Testis (tissue), 3 donors: ENCODE results near the gene N4BP3. TPM values are rescaled to one million over a fixed set of nuclear protein-coding genes. Genes with fewer than 3 reads are reported as not detected.

Source experiments
- DNase-seq: peaks from one replicate; pipeline ENCODE4 v3.0.0-alpha.2; 2019
- H3K27ac ChIP-seq, 2 donors: fragments of 200-600 bp; sonication (generic); one replicate each; pipeline ENCODE4 v1.5.1; 2019
- H3K27me3 ChIP-seq: fragments of 200-600 bp; sonication (generic); one replicate; pipeline ENCODE4 v1.5.1; 2019
- H3K36me3 ChIP-seq: fragments of 200-600 bp; sonication (generic); one replicate; pipeline ENCODE4 v1.5.1; 2017; ENCODE audit warnings: low read depth; ENCODE audit errors: missing control alignments
- H3K4me1 ChIP-seq: fragments of 200-600 bp; sonication (generic); one replicate; pipeline ENCODE4 v1.5.1; 2019
- H3K4me3 ChIP-seq, 2 donors: fragments of 200-600 bp; sonication (generic); one replicate each; pipeline ENCODE4 v1.5.1; 2017 to 2019
- H3K9me3 ChIP-seq: fragments of 200-600 bp; sonication (generic); one replicate; pipeline ENCODE4 v1.5.1; 2017
- CTCF ChIP-seq, 3 experiments: fragments of 450-650 bp in 2 of 3; fragments of 200-600 bp in 1 of 3; sonication (generic) in 1 of 3; IDR thresholded peaks; one replicate each; pipeline ENCODE4 v1.5.1; 2016 to 2019; ENCODE audit warnings: antibody characterized with exemption in 3 of 3, mild to moderate bottlenecking in 2 of 3, moderate library complexity in 1 of 3
- POLR2A ChIP-seq: fragments of 450-650 bp; IDR thresholded peaks from one replicate; pipeline ENCODE4 v1.6.1; 2017; ENCODE audit warnings: antibody characterized with exemption, mild to moderate bottlenecking, moderate library complexity
- WGBS, 2 donors: methylation state at CpG; one replicate each; pipeline ENCODE4 v1.1.5; 2018; 5-methylcytosine and 5-hydroxymethylcytosine counted together
- intact Hi-C: fragments of 100-400 bp; cut with DNase I; formaldehyde crosslinking; loops from one replicate; pipeline ENCODE4 v1.15.1; 2023; ENCODE audit warnings: low total_unique reads
- polyA plus RNA-seq: library from polyadenylated mRNA; stranded (reverse); fragments of 350-450 nt; fragmentation: Illumina TruSeq; extraction: RNeasy Lipid Tissue Mini Kit (QIAGEN cat#74804); gene quantifications from one replicate; pipeline ENCODE4 v1.2.3, GENCODE V29; 2014; ENCODE audit warnings: low read depth, low replicate concordance; ENCODE audit not compliant: insufficient read depth
- total RNA-seq, 2 donors: library from RNA; depleted of rRNA; stranded (reverse); fragments of >200 nt; gene quantifications; one replicate each; pipeline ENCODE4 v1.2.3, GENCODE V29; 2016

N4BP3 gene
- total and polyA plus RNA-seq, 3 donors from 2014 or later: 1.4 to 3.6 (median 3.2) TPM

- Histone ChIP-seq H3K27ac (no peak overlapping the region), H3K4me1 (peaks cover 9% of the 10 kb centered on the region), H3K9me3 (no peaks in the 10 kb centered on the region), H3K27me3 (no peaks in the 10 kb centered on the region), H3K36me3 (no peaks in the 10 kb centered on the region), H3K4me3 (no peak overlapping the region)
- intact Hi-C loops: no loop called here
- DNase-seq: no peak
- no peak for TF ChIP-seq POLR2A
- TF ChIP-seq CTCF (IDR thresholded peaks at IDR 0.05): no peak
- WGBS, 2 donors: 46 to 61% methylated on average over 8 to 12 of the region's 12 CpGs
Measured at GRCh38 chr5:178115136-178115813, 1.9 kb downstream of the N4BP3 start.

GRCh38 chr5:178115814-178116142 is 2.4 kb downstream of the N4BP3 start:
- H3K36me3 ChIP-seq: no peaks in the 10 kb centered on the region
- no peak overlapping the region for H3K27ac ChIP-seq
- no peaks in the 10 kb centered on the region for H3K27me3 ChIP-seq
- H3K4me1 ChIP-seq: peaks cover 9% of the 10 kb centered on the region
- intact Hi-C loops: no loop called here
- H3K9me3 ChIP-seq: no peaks in the 10 kb centered on the region
- DNase-seq: no peak
- TF ChIP-seq POLR2A (no peak), CTCF (IDR thresholded peaks at IDR 0.05) (no peak)
- WGBS, 2 donors: 33% methylated on average over 5 to 7 of the region's 7 CpGs
- no peak overlapping the region for H3K4me3 ChIP-seq

- Histone ChIP-seq H3K36me3 (no peaks in the 10 kb centered on the region), H3K9me3 (no peaks in the 10 kb centered on the region), H3K4me3 (no peak overlapping the region), H3K27me3 (no peaks in the 10 kb centered on the region), H3K4me1 (peaks cover 9% of the 10 kb centered on the region), H3K27ac (no peak overlapping the region)
- 31 to 32% methylated on average over 12 to 22 of the region's 22 CpGs for WGBS, 2 donors
- intact Hi-C loops: no loop called here
- DNase-seq: no peak
- TF ChIP-seq CTCF (IDR thresholded peaks at IDR 0.05) (no peak), POLR2A (no peak)
Measured at GRCh38 chr5:178116143-178116885, 3.0 kb downstream of the N4BP3 start.

DNA sequence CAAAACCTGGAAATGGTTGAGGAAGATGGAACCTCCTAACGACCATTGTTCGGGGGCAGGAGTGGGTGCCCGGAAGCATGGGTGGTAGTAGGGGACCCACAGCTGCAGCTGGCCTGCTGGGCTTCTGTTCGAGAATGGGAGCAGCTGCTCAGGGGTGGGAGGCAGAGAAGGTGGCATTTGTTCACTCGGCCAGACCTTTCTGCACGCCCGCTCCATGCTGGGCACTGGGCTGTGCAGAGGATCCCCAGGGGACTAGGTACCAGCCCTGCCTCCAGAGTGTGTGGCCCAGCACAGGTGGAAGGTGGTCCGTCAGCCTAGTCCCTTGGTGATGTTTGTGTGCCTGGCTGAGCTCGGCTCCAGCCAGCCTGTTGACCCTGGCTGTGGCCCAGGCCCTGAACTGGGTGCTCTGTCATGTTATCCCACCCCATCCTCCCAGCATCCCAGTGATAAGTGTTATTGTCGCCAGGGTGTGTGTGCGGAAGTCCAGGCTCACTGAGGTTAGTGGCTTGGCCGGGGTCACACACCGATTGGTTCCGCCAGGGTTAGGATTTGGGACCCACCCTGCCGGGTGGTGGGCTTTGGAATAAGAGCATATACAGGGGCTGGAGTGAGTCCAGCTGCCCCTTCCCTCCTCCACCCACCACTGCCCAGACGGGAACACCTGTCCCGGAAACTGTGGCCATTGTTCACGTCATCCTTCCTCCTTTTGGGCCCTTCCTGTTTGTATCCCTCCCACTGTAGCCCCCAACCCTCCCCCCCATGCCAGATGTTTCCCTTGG is 4.8 kb downstream of the N4BP3 start:
- H3K4me3 ChIP-seq: no peak overlapping the region
- intact Hi-C loops: no loop called here
- no peaks in the 10 kb centered on the region for H3K9me3 ChIP-seq
- H3K27me3 ChIP-seq: no peaks in the 10 kb centered on the region
- H3K36me3 ChIP-seq: no peaks in the 10 kb centered on the region
- peaks cover 18% of the 10 kb centered on the region for H3K4me1 ChIP-seq
- TF ChIP-seq POLR2A (no peak), CTCF (IDR thresholded peaks at IDR 0.05) (no peak)
- DNase-seq: no peak
- no peak overlapping the region for H3K27ac ChIP-seq
- 73 to 88% methylated on average over 9 to 18 of the region's 18 CpGs for WGBS, 2 donors
